NB4 (cell line): ENCODE measurements around the gene TAF7L.

Source experiments
- DNase-seq: peaks from one replicate; pipeline ENCODE4 v3.0.0; 2010; ENCODE audit warnings: low read depth
- H3K4me3 ChIP-seq: one replicate; pipeline ENCODE4 v1.5.1; 2011; ENCODE audit warnings: mild to moderate bottlenecking, low read depth, low read length, moderate library complexity
- CTCF ChIP-seq: IDR thresholded peaks from one replicate; pipeline ENCODE4 v1.5.1; 2012; ENCODE audit warnings: low read depth, low read length
- MAX ChIP-seq: IDR thresholded peaks from 2 replicates; pipeline ENCODE4 v1.6.1; 2011; ENCODE audit warnings: low read depth, low read length
- MYC ChIP-seq: IDR thresholded peaks from 2 replicates; pipeline ENCODE4 v1.6.1; 2011; ENCODE audit warnings: low read depth, low read length
- POLR2A ChIP-seq: IDR thresholded peaks from 2 replicates; pipeline ENCODE4 v1.6.1; 2011; ENCODE audit warnings: mild to moderate bottlenecking; ENCODE audit not compliant: insufficient read length; ENCODE audit errors: extremely low read depth

TAF7L gene

GRCh38 chrX:101258259-101258581, 32.9 kb downstream of the TAF7L start:
- DNase-seq = no peak
- no peak for TF ChIP-seq POLR2A
- no peak for TF ChIP-seq CTCF
- TF ChIP-seq MYC = no peak
- no peak for TF ChIP-seq MAX
- H3K4me3 ChIP-seq = no peak overlapping the region

DNA sequence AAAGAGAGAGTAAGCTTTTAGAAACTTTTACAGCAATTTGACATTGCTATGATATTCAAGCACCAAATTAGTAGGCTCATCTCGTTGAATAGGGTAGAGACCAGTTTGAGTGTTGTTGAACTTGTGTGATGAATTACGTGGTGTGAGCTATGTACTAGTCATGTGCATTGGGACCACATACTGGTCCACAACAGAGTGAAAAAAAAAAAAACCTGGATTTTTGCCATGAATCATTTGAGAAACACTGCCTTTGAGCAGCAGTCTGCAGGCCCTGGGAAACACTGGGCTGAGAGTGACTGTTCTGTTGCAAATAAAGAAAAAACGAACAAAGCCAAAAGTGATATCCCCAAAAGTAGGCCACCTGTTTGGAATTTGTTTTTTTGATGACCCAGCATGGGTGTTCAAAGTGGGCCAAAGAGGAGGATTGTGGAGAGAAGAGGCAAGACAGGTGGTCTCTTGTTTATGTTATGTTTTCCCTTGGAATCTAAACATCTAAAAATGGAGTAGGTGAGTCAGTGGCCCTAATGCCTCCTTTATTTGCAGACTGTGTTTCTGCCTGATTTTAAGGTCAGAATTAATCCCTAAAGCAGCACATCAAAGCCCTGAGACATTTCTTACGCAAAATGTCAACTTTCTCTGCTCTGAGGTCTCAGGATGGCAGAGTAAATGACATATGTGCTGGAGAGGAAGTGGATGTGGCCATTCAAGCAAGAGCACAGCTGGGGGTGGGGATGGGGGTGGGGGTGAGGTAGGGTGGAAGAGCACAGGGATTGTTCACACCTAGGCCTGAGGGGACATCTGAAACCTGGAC, 33.5 kb downstream of the TAF7L start:
- H3K4me3 ChIP-seq = no peak overlapping the region
- peak; percentile 1 for DNase-seq
- no peak for TF ChIP-seq MAX
- no peak for TF ChIP-seq MYC
- no peak for TF ChIP-seq CTCF
- no peak for TF ChIP-seq POLR2A

DNA sequence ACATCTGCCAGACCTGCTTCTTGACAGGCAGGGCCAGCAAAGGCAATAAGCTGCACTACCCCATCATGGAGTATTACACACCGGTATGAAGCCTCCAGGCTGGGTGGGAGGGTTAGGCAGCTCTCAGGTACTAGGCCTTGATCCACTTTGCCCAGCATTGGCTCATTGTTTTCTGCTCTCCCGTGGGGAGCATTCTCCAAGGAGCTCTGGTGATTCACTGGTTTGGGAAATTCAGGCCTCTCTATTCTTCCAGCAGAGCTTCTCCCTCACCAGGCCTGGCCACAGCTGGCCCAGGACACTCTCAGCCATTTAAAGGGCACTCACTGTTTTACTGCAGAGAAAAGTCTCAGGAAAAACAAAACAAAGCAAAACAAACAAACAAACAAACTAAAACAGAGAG, 38.5 kb downstream of the TAF7L start:
- no peak for DNase-seq
- TF ChIP-seq MYC (no peak), POLR2A (no peak), MAX (no peak), CTCF (no peak)
- no peak overlapping the region for H3K4me3 ChIP-seq

DNA sequence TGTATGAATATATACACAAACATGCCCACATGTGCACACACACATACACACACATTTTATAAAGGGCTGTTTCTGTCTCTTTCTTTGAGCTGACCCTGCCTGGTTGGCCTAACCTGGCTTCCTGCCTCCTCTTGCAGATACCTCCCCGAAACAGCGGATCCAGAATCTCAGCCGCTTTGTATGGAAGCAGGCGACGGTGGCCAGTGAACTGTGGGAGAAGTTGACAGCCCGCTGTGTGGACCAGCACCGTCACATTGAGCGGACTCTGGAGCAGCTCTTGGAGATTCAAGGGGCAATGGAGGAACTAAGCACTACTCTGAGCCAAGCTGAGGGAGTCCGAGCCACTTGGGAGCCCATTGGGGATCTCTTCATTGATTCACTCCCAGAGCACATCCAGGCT, 49.6 kb downstream of the TAF7L start:
- DNase-seq = no peak
- TF ChIP-seq POLR2A (no peak), MAX (no peak), MYC (no peak), CTCF (no peak)
- no peak overlapping the region for H3K4me3 ChIP-seq

- H3K4me3 ChIP-seq = no peak overlapping the region
- no peak for DNase-seq
- TF ChIP-seq POLR2A (no peak), CTCF (no peak), MAX (no peak), MYC (no peak)
Observed at GRCh38 chrX:101237041-101237440, 54.1 kb downstream of the TAF7L start.
